Prostate gland (tissue), 2 donors: Measurements from ENCODE around the gene FHOD3.

Experiments
- POLR2A ChIP-seq: fragments of 450-650 bp; IDR thresholded peaks from one replicate; pipeline ENCODE4 v1.6.1; 2016; ENCODE audit warnings: antibody characterized with exemption, mild to moderate bottlenecking
- TF ChIP-seq, protein P1 (sequence below), 4 experiments: fragments of 200-600 bp in 2 of 4; fragments of 450-650 bp in 2 of 4; sonication (generic) in 2 of 4; IDR thresholded peaks; 1 replicate in 3 of 4; 2 replicates in 1 of 4; pipeline ENCODE4 v1.5.1; 2016 to 2019; ENCODE audit warnings: antibody characterized with exemption in 4 of 4, mild to moderate bottlenecking in 2 of 4, moderate library complexity in 2 of 4

DNA sequence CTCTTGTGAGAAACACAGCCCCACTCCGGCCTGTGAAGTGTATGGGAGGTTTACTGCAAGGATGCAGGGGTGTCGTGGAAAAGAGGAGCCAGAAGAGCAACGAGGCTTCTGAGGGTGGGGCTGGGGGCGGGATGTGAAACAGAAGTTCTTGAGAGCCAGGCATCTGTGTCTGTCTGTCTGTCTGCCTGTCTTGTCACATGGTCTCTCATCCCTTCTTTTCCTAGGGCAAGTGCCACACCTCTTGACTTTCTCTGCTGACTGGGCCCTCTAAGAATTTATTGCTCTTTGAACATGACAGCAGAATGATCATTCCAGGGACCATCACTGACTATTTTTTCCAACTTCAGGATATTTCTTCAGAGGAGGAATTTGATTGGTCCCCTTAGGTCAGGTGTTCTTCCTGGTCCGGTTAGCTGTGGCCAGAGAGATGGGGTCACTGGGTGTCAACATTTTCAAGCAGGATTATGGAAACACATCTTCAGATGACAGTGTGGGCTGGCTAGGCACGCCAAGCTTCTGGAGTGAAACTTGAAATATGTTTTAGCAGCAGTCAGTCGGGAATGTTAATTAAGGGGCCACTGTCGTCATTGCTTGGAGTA lies 131.0 kb downstream of the FHOD3 start:
- TF ChIP-seq POLR2A, result no peak
- TF ChIP-seq, protein P1, sequence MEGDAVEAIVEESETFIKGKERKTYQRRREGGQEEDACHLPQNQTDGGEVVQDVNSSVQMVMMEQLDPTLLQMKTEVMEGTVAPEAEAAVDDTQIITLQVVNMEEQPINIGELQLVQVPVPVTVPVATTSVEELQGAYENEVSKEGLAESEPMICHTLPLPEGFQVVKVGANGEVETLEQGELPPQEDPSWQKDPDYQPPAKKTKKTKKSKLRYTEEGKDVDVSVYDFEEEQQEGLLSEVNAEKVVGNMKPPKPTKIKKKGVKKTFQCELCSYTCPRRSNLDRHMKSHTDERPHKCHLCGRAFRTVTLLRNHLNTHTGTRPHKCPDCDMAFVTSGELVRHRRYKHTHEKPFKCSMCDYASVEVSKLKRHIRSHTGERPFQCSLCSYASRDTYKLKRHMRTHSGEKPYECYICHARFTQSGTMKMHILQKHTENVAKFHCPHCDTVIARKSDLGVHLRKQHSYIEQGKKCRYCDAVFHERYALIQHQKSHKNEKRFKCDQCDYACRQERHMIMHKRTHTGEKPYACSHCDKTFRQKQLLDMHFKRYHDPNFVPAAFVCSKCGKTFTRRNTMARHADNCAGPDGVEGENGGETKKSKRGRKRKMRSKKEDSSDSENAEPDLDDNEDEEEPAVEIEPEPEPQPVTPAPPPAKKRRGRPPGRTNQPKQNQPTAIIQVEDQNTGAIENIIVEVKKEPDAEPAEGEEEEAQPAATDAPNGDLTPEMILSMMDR (IDR thresholded peaks at IDR 0.05), result no peak
